ENCODE data around the gene TOX2. TPM values are rescaled to one million over a fixed set of nuclear protein-coding genes. Genes with fewer than 3 reads are reported as not detected.

The TOX2 gene
- total RNA-seq, 2 donors from 2014 or later = 2.4 to 3.4 TPM

GRCh38 chr20:44027343-44028002 lies 112.8 kb downstream of the TOX2 start:
- H3K36me3 Mint-ChIP-seq (ENCODE audit: low read depth) = no peaks in the 10 kb centered on the region
- H3K27ac Mint-ChIP-seq = no peak overlapping the region
- WGBS, 2 experiments (ENCODE audit: insufficient coverage in 1 of 2, insufficient read length in 1 of 2) = 94 to 100% methylated on average over 5 to 11 of the region's 11 CpGs
- no peak for TF ChIP-seq CTCF (conservative IDR thresholded peaks at IDR 0.05)
- Histone ChIP-seq H3K9ac (ENCODE audit: extremely low read depth, low read length, poor library complexity, severe bottlenecking) (no peak overlapping the region), H3K4me3 (ENCODE audit: low read length) (no peak overlapping the region), H3K27me3 (ENCODE audit: control insufficient read depth, insufficient read depth, low read length, poor library complexity, severe bottlenecking) (no peaks in the 10 kb centered on the region), H3K36me3 (ENCODE audit: control insufficient read depth, insufficient read depth, low read length) (no peaks in the 10 kb centered on the region), H3K4me1 (ENCODE audit: control insufficient read depth, insufficient read depth, low read length) (peaks cover 13% of the 10 kb centered on the region), H3K9me3 (ENCODE audit: control insufficient read depth, low read length) (peaks cover 6% of the 10 kb centered on the region), H3K27ac (ENCODE audit: low read depth, low read length) (no peak overlapping the region)
- H3K4me3 Mint-ChIP-seq = no peak overlapping the region
- peaks cover 4% of the 10 kb centered on the region for H3K27me3 Mint-ChIP-seq (ENCODE audit: insufficient read depth)
- no peak for DNase-seq
- no peaks in the 10 kb centered on the region for H3K9me3 Mint-ChIP-seq
- peaks cover 41% of the 10 kb centered on the region for H3K4me1 Mint-ChIP-seq

GRCh38 chr20:44028003-44028730 lies 113.5 kb downstream of the TOX2 start:
- Histone ChIP-seq H3K27me3 (ENCODE audit: control insufficient read depth, insufficient read depth, low read length, poor library complexity, severe bottlenecking) (no peaks in the 10 kb centered on the region), H3K27ac (ENCODE audit: low read depth, low read length) (no peak overlapping the region), H3K4me1 (ENCODE audit: control insufficient read depth, insufficient read depth, low read length) (peaks cover 19% of the 10 kb centered on the region), H3K4me3 (ENCODE audit: low read length) (no peak overlapping the region), H3K9me3 (ENCODE audit: control insufficient read depth, low read length) (peaks cover 6% of the 10 kb centered on the region), H3K36me3 (ENCODE audit: control insufficient read depth, insufficient read depth, low read length) (no peaks in the 10 kb centered on the region), H3K9ac (ENCODE audit: extremely low read depth, low read length, poor library complexity, severe bottlenecking) (no peak overlapping the region)
- TF ChIP-seq CTCF (conservative IDR thresholded peaks at IDR 0.05) = no peak
- Mint-ChIP-seq H3K27ac (no peak overlapping the region), H3K4me1 (peaks cover 48% of the 10 kb centered on the region), H3K36me3 (ENCODE audit: low read depth) (no peaks in the 10 kb centered on the region), H3K9me3 (no peaks in the 10 kb centered on the region), H3K4me3 (no peak overlapping the region), H3K27me3 (ENCODE audit: insufficient read depth) (peaks cover 4% of the 10 kb centered on the region)
- WGBS, 2 experiments (ENCODE audit: insufficient coverage in 1 of 2, insufficient read length in 1 of 2) = 96 to 98% methylated on average over 5 to 7 of the region's 7 CpGs
- DNase-seq = no peak

GRCh38 chr20:44028868-44029847 lies 114.5 kb downstream of the TOX2 start:
- no peak overlapping the region for H3K27ac Mint-ChIP-seq
- DNase-seq = no peak

More at GRCh38 chr20:44028868-44029847, 114.5 kb downstream of the TOX2 start:
- H3K4me1 ChIP-seq (ENCODE audit: control insufficient read depth, insufficient read depth, low read length) = peaks cover 19% of the 10 kb centered on the region
- H3K4me3 Mint-ChIP-seq = no peak overlapping the region
- H3K36me3 ChIP-seq (ENCODE audit: control insufficient read depth, insufficient read depth, low read length) = no peaks in the 10 kb centered on the region
- no peaks in the 10 kb centered on the region for H3K36me3 Mint-ChIP-seq (ENCODE audit: low read depth)
- H3K27me3 Mint-ChIP-seq (ENCODE audit: insufficient read depth) = peaks cover 4% of the 10 kb centered on the region
- peaks cover 6% of the 10 kb centered on the region for H3K9me3 ChIP-seq (ENCODE audit: control insufficient read depth, low read length)
- H3K27me3 ChIP-seq (ENCODE audit: control insufficient read depth, insufficient read depth, low read length, poor library complexity, severe bottlenecking) = no peaks in the 10 kb centered on the region
- no peak for TF ChIP-seq CTCF (conservative IDR thresholded peaks at IDR 0.05)
- no peak overlapping the region for H3K27ac ChIP-seq (ENCODE audit: low read depth, low read length)
- no peak overlapping the region for H3K4me3 ChIP-seq (ENCODE audit: low read length)
- H3K4me1 Mint-ChIP-seq = peaks cover 50% of the 10 kb centered on the region
- H3K9ac ChIP-seq (ENCODE audit: extremely low read depth, low read length, poor library complexity, severe bottlenecking) = no peak overlapping the region
- WGBS, 2 experiments (ENCODE audit: insufficient coverage in 1 of 2, insufficient read length in 1 of 2) = 81% methylated on average over 9 to 14 of the region's 14 CpGs
- no peaks in the 10 kb centered on the region for H3K9me3 Mint-ChIP-seq
